NT2/D1 (cell line): Measurements from ENCODE around the gene ZFX.

Source experiments
- SUZ12 ChIP-seq: IDR thresholded peaks from 2 replicates; pipeline ENCODE4 v1.6.1; 2011; ENCODE audit not compliant: insufficient read length, insufficient read depth; ENCODE audit errors: extremely low read depth
- YY1 ChIP-seq: IDR thresholded peaks from 2 replicates; pipeline ENCODE4 v1.6.1; 2011; ENCODE audit not compliant: insufficient read length, insufficient read depth

- no peak for TF ChIP-seq YY1
- no peak for TF ChIP-seq SUZ12
Observed at GRCh38 chrX:24243692-24244091, 94.2 kb downstream of the ZFX start.
